BLaER1 treated with 17β-estradiol and CSF1 and Interleukin-3, amounts not matched to agents 10 nM and 100 nM (cell line): ENCODE measurements around the gene LYPD6.

Source experiments
- H3K27ac ChIP-seq, 11 experiments: shearing (Covaris generic); formaldehyde crosslinking; 2 replicates each; pipeline ENCODE4 v1.8.1; 2022
- H3K27me3 ChIP-seq, 11 experiments: shearing (Covaris generic); formaldehyde crosslinking; 2 replicates each; pipeline ENCODE4 v1.8.1; 2022
- H3K36me3 ChIP-seq, 11 experiments: shearing (Covaris generic); formaldehyde crosslinking; 2 replicates each; pipeline ENCODE4 v1.8.1; 2022
- H3K4me1 ChIP-seq, 10 experiments: shearing (Covaris generic); formaldehyde crosslinking; 2 replicates each; pipeline ENCODE4 v1.8.1; 2022
- H3K4me2 ChIP-seq, 11 experiments: shearing (Covaris generic); formaldehyde crosslinking; 2 replicates each; pipeline ENCODE4 v1.8.1; 2022
- H3K4me3 ChIP-seq, 10 experiments: shearing (Covaris generic); formaldehyde crosslinking; 2 replicates each; pipeline ENCODE4 v1.8.1; 2022
- H3K9ac ChIP-seq, 11 experiments: shearing (Covaris generic); formaldehyde crosslinking; 2 replicates each; pipeline ENCODE4 v1.8.1; 2022
- H3K9me3 ChIP-seq, 11 experiments: shearing (Covaris generic); formaldehyde crosslinking; replicated peaks in 1 of 11; 2 replicates each; pipeline ENCODE4 v1.8.1; 2022
- H4K20me1 ChIP-seq, 11 experiments: shearing (Covaris generic); formaldehyde crosslinking; 2 replicates each; pipeline ENCODE4 v1.8.1; 2022
- Cebpa-rat ChIP-seq, 11 experiments: shearing (Covaris generic); IDR thresholded peaks; 2 replicates each; pipeline ENCODE4 v1.8.1; 2022

LYPD6 gene

DNA sequence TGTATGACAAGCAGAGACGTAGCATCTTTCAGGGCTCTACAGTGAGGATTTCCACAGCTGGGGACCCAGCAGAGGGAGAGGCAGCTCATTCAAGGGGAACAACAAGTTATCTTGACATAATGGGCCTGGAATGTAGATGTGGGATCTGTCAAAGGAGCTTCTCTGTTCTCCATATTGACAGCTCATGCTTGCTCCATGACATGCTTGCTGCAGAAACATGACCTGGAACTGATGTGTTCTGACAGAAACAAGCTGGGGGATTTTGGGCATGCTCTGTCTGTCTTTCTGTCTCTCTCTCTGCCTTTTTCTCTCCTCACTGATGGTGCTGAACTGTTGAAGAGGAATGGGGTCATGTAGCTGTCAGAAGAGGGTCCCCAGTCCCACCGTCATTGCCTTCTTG, 177.6 kb downstream of the LYPD6 start:
- Histone ChIP-seq H3K4me3 (no peak overlapping the region), H3K27ac (no peak overlapping the region), H3K4me1 (no peaks in the 10 kb centered on the region), H3K9me3 (no peaks in the 10 kb centered on the region), H4K20me1 (no peaks in the 10 kb centered on the region), H3K4me2 (no peak overlapping the region), H3K9ac (no peak overlapping the region), H3K27me3 (no peaks in the 10 kb centered on the region), H3K36me3 (no peaks in the 10 kb centered on the region)
- TF ChIP-seq Cebpa-rat (IDR thresholded peaks at IDR 0.05) = no peak

DNA sequence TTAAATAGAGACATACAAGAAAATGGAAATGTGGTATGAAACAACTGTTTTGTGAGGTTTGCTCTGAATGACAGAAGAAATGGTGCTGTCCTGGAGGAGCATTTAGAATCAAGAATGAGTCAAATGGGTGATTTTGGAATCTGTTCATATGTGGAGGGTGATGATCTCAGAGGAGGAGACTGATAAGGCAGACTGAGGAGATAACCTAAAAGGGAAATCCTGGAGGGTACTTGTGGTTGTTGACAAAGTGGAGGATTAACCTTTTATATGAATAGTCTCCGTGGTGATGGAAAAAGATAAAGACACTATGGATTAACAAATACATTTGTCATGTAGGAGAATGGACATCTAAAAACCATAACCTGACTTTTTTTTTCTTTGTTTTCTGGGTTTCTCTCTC, 183.1 kb downstream of the LYPD6 start:
- TF ChIP-seq Cebpa-rat (IDR thresholded peaks at IDR 0.05) = no peak
- Histone ChIP-seq H3K9me3 (no peaks in the 10 kb centered on the region), H3K27ac (no peak overlapping the region), H3K4me1 (no peaks in the 10 kb centered on the region), H3K9ac (no peak overlapping the region), H4K20me1 (no peaks in the 10 kb centered on the region), H3K27me3 (no peaks in the 10 kb centered on the region), H3K36me3 (no peaks in the 10 kb centered on the region), H3K4me3 (no peak overlapping the region), H3K4me2 (no peak overlapping the region)
